Fibroblast of mammary gland (primary cell): ENCODE data around the gene CFAP92.

ENCODE experiments used
- DNase-seq: peaks from one replicate; pipeline ENCODE4 v3.0.0-alpha.2; 2010; ENCODE audit warnings: low read depth
- H3K4me3 ChIP-seq: 2 replicates; pipeline ENCODE4 v1.5.1; 2011; ENCODE audit warnings: low read depth, mild to moderate bottlenecking, low read length, moderate library complexity; ENCODE audit not compliant: control insufficient read depth
- CTCF ChIP-seq: conservative IDR thresholded peaks from 2 replicates; pipeline ENCODE4 v1.5.1; 2011; ENCODE audit warnings: low read depth, low read length, inconsistent platforms; ENCODE audit not compliant: control insufficient read depth, insufficient read depth

The CFAP92 gene

GRCh38 chr3:128945041-128945877, 48.6 kb downstream of the CFAP92 start:
- no peak for DNase-seq
- no peak for TF ChIP-seq CTCF
- H3K4me3 ChIP-seq: no peak overlapping the region

- no peak for DNase-seq
- TF ChIP-seq CTCF: no peak
- no peak overlapping the region for H3K4me3 ChIP-seq
Measured at GRCh38 chr3:128942161-128942952, 51.5 kb downstream of the CFAP92 start.

- no peak for TF ChIP-seq CTCF
- DNase-seq: no peak
- no peak overlapping the region for H3K4me3 ChIP-seq
Measured at GRCh38 chr3:128940252-128940651, 53.6 kb downstream of the CFAP92 start.

GRCh38 chr3:128936341-128936740, 57.5 kb downstream of the CFAP92 start:
- TF ChIP-seq CTCF: no peak
- no peak for DNase-seq

GRCh38 chr3:128935922-128936321, 58.0 kb downstream of the CFAP92 start:
- TF ChIP-seq CTCF: no peak
- no peak for DNase-seq
- H3K4me3 ChIP-seq: no peak overlapping the region

More at GRCh38 chr3:128936341-128936740, 57.5 kb downstream of the CFAP92 start:
- no peak overlapping the region for H3K4me3 ChIP-seq

- H3K4me3 ChIP-seq: no peak overlapping the region
- no peak for TF ChIP-seq CTCF
- no peak for DNase-seq
Measured at GRCh38 chr3:128933922-128934253, 60.0 kb downstream of the CFAP92 start.
